Measurements from ENCODE around the gene MRM3. TPM values are rescaled to one million over a fixed set of nuclear protein-coding genes. Genes with fewer than 3 reads are reported as not detected.

Gene MRM3
- total and polyA plus RNA-seq, 2 experiments from 2014 or later, result 17.7 to 23.4 TPM

DNA sequence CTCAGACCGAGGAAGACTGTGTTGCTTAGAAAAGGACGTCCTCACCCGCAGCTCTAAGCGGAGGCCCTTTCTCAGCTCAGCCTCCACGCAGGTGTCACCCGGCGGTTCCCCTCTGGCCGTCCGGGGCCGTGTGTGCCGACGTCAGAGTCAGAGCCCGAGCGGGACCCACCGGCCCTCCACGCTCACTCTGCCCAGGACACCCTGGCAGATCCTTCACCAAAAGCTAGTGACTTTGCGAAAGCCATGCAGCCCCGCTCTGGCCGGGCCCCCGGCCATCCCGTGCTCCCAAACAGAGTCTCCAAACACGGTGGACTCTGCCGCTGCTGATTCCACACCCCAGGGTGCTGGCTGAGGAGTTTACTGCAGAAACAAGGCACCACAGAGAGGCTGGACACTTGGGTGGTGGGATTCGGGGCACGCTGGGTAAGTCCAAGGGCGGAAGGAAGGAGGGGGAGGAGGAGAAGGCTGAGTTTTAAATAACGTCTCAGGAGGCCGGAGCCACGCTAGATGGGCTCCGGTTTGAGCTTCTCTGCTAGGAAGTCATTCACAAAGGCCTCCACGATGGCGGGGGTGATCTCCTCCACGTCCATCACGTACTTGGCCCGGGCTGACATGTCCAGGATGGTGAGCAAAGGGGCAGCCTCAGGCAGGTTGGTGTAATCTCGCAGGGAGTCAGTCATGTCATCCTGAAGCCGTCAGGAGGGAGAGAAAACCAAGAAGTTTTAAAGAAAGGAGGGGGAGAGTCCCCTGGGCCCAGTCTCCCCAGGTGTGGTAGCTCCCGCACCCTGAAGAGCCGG lies 18.5 kb downstream of the MRM3 start (continued):
- TF ChIP-seq, protein P1, sequence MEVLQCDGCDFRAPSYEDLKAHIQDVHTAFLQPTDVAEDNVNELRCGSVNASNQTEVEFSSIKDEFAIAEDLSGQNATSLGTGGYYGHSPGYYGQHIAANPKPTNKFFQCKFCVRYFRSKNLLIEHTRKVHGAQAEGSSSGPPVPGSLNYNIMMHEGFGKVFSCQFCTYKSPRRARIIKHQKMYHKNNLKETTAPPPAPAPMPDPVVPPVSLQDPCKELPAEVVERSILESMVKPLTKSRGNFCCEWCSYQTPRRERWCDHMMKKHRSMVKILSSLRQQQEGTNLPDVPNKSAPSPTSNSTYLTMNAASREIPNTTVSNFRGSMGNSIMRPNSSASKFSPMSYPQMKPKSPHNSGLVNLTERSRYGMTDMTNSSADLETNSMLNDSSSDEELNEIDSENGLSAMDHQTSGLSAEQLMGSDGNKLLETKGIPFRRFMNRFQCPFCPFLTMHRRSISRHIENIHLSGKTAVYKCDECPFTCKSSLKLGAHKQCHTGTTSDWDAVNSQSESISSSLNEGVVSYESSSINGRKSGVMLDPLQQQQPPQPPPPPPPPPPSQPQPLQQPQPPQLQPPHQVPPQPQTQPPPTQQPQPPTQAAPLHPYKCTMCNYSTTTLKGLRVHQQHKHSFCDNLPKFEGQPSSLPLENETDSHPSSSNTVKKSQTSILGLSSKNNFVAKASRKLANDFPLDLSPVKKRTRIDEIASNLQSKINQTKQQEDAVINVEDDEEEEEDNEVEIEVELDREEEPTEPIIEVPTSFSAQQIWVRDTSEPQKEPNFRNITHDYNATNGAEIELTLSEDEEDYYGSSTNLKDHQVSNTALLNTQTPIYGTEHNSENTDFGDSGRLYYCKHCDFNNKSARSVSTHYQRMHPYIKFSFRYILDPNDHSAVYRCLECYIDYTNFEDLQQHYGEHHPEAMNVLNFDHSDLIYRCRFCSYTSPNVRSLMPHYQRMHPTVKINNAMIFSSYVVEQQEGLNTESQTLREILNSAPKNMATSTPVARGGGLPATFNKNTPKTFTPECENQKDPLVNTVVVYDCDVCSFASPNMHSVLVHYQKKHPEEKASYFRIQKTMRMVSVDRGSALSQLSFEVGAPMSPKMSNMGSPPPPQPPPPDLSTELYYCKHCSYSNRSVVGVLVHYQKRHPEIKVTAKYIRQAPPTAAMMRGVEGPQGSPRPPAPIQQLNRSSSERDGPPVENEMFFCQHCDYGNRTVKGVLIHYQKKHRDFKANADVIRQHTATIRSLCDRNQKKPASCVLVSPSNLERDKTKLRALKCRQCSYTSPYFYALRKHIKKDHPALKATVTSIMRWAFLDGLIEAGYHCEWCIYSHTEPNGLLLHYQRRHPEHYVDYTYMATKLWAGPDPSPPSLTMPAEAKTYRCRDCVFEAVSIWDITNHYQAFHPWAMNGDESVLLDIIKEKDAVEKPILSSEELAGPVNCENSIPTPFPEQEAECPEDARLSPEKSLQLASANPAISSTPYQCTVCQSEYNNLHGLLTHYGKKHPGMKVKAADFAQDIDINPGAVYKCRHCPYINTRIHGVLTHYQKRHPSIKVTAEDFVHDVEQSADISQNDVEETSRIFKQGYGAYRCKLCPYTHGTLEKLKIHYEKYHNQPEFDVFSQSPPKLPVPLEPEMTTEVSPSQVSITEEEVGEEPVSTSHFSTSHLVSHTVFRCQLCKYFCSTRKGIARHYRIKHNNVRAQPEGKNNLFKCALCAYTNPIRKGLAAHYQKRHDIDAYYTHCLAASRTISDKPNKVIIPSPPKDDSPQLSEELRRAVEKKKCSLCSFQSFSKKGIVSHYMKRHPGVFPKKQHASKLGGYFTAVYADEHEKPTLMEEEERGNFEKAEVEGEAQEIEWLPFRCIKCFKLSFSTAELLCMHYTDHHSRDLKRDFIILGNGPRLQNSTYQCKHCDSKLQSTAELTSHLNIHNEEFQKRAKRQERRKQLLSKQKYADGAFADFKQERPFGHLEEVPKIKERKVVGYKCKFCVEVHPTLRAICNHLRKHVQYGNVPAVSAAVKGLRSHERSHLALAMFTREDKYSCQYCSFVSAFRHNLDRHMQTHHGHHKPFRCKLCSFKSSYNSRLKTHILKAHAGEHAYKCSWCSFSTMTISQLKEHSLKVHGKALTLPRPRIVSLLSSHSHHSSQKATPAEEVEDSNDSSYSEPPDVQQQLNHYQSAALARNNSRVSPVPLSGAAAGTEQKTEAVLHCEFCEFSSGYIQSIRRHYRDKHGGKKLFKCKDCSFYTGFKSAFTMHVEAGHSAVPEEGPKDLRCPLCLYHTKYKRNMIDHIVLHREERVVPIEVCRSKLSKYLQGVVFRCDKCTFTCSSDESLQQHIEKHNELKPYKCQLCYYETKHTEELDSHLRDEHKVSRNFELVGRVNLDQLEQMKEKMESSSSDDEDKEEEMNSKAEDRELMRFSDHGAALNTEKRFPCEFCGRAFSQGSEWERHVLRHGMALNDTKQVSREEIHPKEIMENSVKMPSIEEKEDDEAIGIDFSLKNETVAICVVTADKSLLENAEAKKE (CRISPR knock-in tag; IDR thresholded peaks at IDR 0.05), result no peak
- TF ChIP-seq POLR2AphosphoS5 (IDR thresholded peaks at IDR 0.05; ENCODE audit: low read depth), result no peak
- TF ChIP-seq ZNF331 (CRISPR knock-in tag; IDR thresholded peaks at IDR 0.05; ENCODE audit: low read depth), result no peak
- TF ChIP-seq STAT1 (IDR thresholded peaks at IDR 0.05; ENCODE audit: unreplicated experiment), result no peak
- TF ChIP-seq, protein P2, sequence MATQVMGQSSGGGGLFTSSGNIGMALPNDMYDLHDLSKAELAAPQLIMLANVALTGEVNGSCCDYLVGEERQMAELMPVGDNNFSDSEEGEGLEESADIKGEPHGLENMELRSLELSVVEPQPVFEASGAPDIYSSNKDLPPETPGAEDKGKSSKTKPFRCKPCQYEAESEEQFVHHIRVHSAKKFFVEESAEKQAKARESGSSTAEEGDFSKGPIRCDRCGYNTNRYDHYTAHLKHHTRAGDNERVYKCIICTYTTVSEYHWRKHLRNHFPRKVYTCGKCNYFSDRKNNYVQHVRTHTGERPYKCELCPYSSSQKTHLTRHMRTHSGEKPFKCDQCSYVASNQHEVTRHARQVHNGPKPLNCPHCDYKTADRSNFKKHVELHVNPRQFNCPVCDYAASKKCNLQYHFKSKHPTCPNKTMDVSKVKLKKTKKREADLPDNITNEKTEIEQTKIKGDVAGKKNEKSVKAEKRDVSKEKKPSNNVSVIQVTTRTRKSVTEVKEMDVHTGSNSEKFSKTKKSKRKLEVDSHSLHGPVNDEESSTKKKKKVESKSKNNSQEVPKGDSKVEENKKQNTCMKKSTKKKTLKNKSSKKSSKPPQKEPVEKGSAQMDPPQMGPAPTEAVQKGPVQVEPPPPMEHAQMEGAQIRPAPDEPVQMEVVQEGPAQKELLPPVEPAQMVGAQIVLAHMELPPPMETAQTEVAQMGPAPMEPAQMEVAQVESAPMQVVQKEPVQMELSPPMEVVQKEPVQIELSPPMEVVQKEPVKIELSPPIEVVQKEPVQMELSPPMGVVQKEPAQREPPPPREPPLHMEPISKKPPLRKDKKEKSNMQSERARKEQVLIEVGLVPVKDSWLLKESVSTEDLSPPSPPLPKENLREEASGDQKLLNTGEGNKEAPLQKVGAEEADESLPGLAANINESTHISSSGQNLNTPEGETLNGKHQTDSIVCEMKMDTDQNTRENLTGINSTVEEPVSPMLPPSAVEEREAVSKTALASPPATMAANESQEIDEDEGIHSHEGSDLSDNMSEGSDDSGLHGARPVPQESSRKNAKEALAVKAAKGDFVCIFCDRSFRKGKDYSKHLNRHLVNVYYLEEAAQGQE (IDR thresholded peaks at IDR 0.05; ENCODE audit: unreplicated experiment), result no peak
- no peak for TF ChIP-seq EZH2 (IDR thresholded peaks at IDR 0.05; ENCODE audit: low read depth, unreplicated experiment)
- no peak for TF ChIP-seq EZH2phosphoT487 (IDR thresholded peaks at IDR 0.05; ENCODE audit: unreplicated experiment)
